Esophagus squamous epithelium (tissue), 4 donors: Measurements from ENCODE around the gene CHMP3.

Experiments
- POLR2A ChIP-seq, 4 donors: fragments of 450-650 bp; IDR thresholded peaks; one replicate each; pipeline ENCODE4 v1.6.1; 2017; ENCODE audit warnings: antibody characterized with exemption in 4 of 4, mild to moderate bottlenecking in 4 of 4, moderate library complexity in 3 of 4
- TF ChIP-seq, protein P1 (sequence below), 6 experiments: fragments of 450-650 bp in 4 of 6; fragments of 200-600 bp in 2 of 6; sonication (generic) in 2 of 6; IDR thresholded peaks; one replicate each; pipeline ENCODE4 v1.5.1; 2016 to 2019; ENCODE audit warnings: antibody characterized with exemption in 6 of 6, mild to moderate bottlenecking in 4 of 6, moderate library complexity in 4 of 6

- TF ChIP-seq, protein P1, sequence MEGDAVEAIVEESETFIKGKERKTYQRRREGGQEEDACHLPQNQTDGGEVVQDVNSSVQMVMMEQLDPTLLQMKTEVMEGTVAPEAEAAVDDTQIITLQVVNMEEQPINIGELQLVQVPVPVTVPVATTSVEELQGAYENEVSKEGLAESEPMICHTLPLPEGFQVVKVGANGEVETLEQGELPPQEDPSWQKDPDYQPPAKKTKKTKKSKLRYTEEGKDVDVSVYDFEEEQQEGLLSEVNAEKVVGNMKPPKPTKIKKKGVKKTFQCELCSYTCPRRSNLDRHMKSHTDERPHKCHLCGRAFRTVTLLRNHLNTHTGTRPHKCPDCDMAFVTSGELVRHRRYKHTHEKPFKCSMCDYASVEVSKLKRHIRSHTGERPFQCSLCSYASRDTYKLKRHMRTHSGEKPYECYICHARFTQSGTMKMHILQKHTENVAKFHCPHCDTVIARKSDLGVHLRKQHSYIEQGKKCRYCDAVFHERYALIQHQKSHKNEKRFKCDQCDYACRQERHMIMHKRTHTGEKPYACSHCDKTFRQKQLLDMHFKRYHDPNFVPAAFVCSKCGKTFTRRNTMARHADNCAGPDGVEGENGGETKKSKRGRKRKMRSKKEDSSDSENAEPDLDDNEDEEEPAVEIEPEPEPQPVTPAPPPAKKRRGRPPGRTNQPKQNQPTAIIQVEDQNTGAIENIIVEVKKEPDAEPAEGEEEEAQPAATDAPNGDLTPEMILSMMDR (IDR thresholded peaks at IDR 0.05), result no peak
- TF ChIP-seq POLR2A (IDR thresholded peaks at IDR 0.05), result no peak
Observed at GRCh38 chr2:86480105-86480504, 83.1 kb downstream of the CHMP3 start.
